Measurements from ENCODE around the gene TAS1R3. TPM values are rescaled to one million over a fixed set of nuclear protein-coding genes. Genes with fewer than 3 reads are reported as not detected.

The TAS1R3 gene
- total and polyA plus RNA-seq, 4 donors, result 0.19 to 0.36 (median 0.33) TPM; not detected in 1

GRCh38 chr1:1322418-1322817 is 8.7 kb upstream of the TAS1R3 start:
- Histone ChIP-seq H3K27ac (ENCODE audit: low read depth in 1 of 2, low read length in 2 of 2) (no peak overlapping the region), H3K9me3 (ENCODE audit: control insufficient read depth in 4 of 4, low read length in 3 of 4) (no peaks in the 10 kb centered on the region), H3K27me3 (ENCODE audit: control insufficient read depth in 4 of 4, insufficient read depth in 4 of 4, low read length in 3 of 4) (no peaks in the 10 kb centered on the region), H3K36me3 (ENCODE audit: control insufficient read depth in 4 of 4, insufficient read depth in 3 of 4, low read depth in 1 of 4, low read length in 3 of 4) (peaks cover 2 to 7% (median 4%) of the 10 kb centered on the region in 4 donors), H3K4me1 (ENCODE audit: control insufficient read depth in 4 of 4, insufficient read depth in 4 of 4, low read length in 3 of 4) (peaks cover 7 to 41% (median 28%) of the 10 kb centered on the region in 4 donors), H3K9ac (ENCODE audit: low read depth in 1 of 2, low read length in 2 of 2) (no peak overlapping the region), H3K4me3 (ENCODE audit: low read depth in 1 of 3, low read length in 3 of 3) (no peak overlapping the region)
- 90% methylated on average over 13 of the region's 14 CpGs for WGBS
- TF ChIP-seq RAD21 (IDR thresholded peaks at IDR 0.05) (no peak), RXRA (IDR thresholded peaks at IDR 0.05) (no peak), EGR1 (IDR thresholded peaks at IDR 0.05; ENCODE audit: low read depth in 2 of 2) (no peak), CTCF (IDR thresholded peaks at IDR 0.05; ENCODE audit: low read depth, low read length, missing input control) (no peak), HNF4G (IDR thresholded peaks at IDR 0.05) (no peak), GABPA (IDR thresholded peaks at IDR 0.05 in 1 of 2, conservative IDR thresholded peaks at IDR 0.05 in 1 of 2) (no peak), MAX (IDR thresholded peaks at IDR 0.05) (no peak), NR2F2 (IDR thresholded peaks at IDR 0.05) (no peak), JUND (IDR thresholded peaks at IDR 0.05) (no peak), HNF4A (conservative IDR thresholded peaks at IDR 0.05) (no peak), SP1 (IDR thresholded peaks at IDR 0.05) (no peak), FOXA1 (IDR thresholded peaks at IDR 0.05) (no peak), FOXA2 (IDR thresholded peaks at IDR 0.05) (no peak), ATF3 (IDR thresholded peaks at IDR 0.05) (no peak), YY1 (IDR thresholded peaks at IDR 0.05) (no peak), TAF1 (conservative IDR thresholded peaks at IDR 0.05) (no peak)
- TF ChIP-seq, protein P1, sequence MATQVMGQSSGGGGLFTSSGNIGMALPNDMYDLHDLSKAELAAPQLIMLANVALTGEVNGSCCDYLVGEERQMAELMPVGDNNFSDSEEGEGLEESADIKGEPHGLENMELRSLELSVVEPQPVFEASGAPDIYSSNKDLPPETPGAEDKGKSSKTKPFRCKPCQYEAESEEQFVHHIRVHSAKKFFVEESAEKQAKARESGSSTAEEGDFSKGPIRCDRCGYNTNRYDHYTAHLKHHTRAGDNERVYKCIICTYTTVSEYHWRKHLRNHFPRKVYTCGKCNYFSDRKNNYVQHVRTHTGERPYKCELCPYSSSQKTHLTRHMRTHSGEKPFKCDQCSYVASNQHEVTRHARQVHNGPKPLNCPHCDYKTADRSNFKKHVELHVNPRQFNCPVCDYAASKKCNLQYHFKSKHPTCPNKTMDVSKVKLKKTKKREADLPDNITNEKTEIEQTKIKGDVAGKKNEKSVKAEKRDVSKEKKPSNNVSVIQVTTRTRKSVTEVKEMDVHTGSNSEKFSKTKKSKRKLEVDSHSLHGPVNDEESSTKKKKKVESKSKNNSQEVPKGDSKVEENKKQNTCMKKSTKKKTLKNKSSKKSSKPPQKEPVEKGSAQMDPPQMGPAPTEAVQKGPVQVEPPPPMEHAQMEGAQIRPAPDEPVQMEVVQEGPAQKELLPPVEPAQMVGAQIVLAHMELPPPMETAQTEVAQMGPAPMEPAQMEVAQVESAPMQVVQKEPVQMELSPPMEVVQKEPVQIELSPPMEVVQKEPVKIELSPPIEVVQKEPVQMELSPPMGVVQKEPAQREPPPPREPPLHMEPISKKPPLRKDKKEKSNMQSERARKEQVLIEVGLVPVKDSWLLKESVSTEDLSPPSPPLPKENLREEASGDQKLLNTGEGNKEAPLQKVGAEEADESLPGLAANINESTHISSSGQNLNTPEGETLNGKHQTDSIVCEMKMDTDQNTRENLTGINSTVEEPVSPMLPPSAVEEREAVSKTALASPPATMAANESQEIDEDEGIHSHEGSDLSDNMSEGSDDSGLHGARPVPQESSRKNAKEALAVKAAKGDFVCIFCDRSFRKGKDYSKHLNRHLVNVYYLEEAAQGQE (IDR thresholded peaks at IDR 0.05), result no peak
- TF ChIP-seq, protein P2, sequence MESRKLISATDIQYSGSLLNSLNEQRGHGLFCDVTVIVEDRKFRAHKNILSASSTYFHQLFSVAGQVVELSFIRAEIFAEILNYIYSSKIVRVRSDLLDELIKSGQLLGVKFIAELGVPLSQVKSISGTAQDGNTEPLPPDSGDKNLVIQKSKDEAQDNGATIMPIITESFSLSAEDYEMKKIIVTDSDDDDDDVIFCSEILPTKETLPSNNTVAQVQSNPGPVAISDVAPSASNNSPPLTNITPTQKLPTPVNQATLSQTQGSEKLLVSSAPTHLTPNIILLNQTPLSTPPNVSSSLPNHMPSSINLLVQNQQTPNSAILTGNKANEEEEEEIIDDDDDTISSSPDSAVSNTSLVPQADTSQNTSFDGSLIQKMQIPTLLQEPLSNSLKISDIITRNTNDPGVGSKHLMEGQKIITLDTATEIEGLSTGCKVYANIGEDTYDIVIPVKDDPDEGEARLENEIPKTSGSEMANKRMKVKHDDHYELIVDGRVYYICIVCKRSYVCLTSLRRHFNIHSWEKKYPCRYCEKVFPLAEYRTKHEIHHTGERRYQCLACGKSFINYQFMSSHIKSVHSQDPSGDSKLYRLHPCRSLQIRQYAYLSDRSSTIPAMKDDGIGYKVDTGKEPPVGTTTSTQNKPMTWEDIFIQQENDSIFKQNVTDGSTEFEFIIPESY (IDR thresholded peaks at IDR 0.05), result no peak
- DNase-seq (ENCODE audit: low spot score), result no peak

All from liver (tissue), 9 donors.